RPMI8226 (cell line): ENCODE results near the gene SLC8A3.
A peak's percentile ranks its signal among the peaks of the same experiment; 100 is the strongest.

Source experiments
- DNase-seq: peaks from one replicate; pipeline ENCODE4 v3.0.0-alpha.2; 2015

The SLC8A3 gene

DNA sequence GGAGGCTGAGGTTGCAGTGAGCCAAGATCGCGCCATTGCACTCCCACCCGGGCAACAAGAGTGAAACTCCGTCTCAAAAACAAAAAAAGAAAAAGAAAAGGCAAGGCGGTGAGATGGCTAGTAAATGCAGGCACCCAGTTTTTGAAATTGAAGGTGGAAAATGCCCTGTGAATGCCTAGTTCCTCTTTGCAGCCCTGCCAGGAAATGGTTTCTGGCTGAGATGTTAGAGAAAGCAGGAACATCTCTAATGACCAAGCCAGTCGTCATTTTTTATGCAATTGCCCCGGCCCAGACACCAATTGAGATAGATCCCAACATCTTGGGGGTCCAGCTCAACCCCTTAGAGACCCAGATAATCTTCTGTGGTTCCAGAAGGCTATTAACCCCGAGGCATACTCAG is 17.0 kb downstream of the SLC8A3 start:
- DNase-seq = peak; percentile 4

DNA sequence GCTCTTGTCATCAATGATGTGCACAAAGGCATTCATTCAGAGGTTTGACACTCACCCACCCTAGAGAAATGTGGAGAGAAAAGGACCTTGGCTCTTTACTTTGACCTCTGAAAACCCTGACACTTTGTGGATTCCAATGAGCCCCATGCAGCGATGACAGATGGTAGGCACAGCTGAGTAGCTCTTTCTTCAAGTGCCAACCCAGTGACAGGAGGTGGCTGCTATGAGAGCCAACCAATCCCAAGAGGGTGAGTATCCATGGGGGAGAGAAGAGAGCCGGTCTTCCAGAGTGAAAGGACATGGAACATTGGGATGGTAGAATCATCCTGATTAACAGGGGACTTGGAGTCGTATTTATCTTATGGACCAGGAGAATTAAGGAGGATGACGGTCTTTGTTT is 17.8 kb downstream of the SLC8A3 start:
- no peak for DNase-seq

DNA sequence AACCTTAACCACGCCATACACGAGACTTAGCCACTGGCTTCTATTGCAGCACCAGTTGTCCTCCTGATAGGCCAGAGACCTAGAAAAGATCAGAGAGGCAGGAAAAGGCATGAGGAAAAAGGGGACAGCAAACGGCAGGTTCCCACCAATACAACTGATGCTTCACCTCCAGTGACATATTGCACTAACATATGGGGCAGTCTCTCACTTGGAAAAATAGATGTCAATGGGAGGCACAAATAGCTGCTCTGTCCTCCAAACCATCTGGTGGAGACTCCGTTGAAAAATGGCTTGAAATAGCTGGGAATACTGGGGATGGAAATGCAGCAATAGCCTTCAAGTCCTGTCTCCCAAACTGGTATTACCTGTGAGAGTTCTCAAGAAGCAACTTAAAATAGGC is 20.3 kb downstream of the SLC8A3 start:
- DNase-seq = no peak

DNA sequence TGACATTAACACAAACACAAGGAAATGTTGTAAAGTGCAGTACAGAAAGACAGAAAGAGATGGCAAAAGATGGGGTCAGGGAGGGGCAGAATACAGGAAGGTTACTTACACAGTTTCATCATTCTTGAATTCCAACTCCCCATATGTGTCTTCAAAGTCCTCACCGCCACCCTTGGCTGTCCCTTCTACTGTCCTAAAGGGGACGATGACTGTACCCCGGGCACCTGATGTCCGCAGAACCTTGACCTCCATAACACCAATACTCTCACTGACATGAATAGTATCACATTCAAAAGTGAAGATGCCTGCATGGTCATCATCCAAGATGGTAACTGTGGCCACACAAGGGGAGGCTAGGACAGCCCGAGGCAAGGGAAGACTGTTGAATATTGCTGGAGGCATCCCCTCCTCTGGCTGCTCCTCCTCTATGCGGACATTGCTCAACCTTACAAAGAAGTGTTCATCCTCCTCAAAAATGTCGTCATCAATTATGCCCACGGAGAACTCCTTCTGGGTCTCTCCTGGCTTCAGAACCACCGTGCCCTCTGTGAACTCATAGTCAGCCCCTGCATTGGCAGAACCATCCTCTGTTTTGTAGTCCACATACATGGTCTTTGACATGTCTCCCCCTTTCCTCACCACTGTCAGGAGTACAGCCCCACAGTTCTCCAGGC is 22.1 kb downstream of the SLC8A3 start:
- no peak for DNase-seq

DNA sequence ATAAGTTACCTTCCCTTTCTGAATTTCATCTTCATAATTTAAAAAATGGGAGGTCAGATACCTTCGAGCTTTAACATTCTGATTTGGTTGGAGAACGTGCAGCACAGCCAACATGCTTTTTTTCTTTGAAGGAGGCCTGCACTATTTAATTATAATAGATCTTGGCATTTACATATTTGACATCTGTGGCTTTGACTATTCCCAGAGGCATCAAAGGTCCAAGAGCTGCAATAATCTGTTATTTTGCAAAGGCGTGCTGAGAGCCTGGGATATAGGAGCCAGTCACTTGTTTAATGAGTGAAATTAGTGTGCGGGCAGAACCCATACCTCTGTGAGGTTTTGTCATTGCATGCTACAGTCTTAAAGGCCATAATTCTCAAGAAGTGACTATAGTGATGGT is 26.4 kb downstream of the SLC8A3 start:
- DNase-seq = no peak

DNA sequence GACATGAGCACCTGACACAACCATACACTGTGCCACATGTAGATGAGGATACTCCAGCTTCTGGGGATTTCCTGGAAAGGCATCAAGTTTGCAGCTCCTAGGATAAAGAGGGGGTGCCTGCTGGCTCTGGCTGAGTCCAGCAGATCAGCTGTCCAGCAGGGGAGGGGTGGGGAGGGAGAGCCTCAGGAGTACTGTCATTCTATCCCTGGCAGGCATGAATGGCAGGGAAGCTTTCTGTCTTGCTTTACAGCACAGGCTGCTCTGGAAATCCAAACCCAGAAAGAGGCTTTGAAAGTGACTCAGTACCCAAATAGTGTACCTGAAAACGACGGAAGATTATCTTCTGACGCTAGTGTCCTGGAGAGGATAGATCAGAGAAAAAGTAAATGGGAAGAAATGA is 32.2 kb downstream of the SLC8A3 start:
- no peak for DNase-seq

DNA sequence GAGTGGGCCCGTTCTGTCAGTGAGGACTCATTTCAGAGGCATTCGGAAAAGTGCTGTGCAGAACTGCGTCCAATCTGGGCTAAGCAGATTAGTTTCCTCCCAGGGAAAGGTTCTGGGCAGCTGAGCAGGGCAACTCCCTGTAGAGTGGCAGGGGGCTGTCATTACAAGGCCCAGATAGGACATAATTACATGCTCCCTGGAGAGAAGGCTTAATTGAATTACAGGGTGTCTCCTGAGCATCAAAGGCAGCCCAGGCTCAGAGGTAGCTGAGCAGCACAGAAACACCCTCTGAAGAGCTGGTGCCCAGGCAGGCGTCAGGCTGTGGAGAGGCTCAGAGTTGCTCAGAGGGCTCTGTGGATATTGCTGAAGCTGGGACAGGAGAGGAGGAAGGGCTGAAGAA is 36.0 kb downstream of the SLC8A3 start:
- no peak for DNase-seq

DNA sequence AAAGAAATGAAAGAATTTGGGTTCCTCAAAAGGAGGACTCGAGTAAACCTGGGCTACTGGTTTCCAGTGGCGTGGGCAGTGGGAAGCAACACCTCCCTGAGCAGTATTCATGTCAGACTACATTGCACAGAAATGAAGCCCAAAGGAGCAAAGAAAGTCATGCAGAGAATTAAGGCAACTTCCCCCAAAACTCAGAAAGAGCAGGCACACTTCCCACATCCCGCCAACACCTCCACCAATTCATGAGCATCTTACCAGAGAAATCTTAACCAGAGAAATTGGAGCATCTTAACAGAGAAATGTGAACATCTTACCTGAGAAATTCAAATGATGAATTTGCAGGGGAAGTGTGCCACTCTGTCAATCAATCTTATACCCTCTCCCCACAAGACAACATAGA is 36.7 kb downstream of the SLC8A3 start:
- no peak for DNase-seq

DNA sequence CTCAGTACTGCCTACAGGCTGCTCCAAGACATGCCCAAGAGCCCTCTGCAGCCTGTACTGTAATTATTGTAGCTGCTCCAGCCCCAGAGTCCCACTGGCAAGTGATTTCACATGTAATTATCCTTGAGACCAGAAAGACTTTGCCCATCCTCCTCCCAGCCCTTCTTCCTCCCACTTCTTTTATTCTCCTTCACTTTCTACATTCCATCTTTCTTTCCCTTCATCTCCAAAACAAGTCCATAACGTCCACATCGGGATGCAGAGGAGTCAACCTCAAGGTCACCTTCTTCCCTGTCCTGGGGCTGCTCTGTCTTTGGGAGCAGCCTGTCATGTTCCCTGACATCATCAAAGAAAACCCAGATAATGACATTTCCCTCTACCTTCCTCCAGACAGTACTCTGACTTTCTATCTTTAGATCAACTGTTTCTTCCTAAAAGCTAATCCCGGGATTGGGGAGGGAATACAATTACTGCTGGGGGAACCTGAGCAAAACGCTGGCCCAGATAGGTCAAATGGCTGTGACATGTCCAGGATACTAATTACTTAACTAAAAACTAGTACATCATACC is 39.1 kb downstream of the SLC8A3 start:
- no peak for DNase-seq

DNA sequence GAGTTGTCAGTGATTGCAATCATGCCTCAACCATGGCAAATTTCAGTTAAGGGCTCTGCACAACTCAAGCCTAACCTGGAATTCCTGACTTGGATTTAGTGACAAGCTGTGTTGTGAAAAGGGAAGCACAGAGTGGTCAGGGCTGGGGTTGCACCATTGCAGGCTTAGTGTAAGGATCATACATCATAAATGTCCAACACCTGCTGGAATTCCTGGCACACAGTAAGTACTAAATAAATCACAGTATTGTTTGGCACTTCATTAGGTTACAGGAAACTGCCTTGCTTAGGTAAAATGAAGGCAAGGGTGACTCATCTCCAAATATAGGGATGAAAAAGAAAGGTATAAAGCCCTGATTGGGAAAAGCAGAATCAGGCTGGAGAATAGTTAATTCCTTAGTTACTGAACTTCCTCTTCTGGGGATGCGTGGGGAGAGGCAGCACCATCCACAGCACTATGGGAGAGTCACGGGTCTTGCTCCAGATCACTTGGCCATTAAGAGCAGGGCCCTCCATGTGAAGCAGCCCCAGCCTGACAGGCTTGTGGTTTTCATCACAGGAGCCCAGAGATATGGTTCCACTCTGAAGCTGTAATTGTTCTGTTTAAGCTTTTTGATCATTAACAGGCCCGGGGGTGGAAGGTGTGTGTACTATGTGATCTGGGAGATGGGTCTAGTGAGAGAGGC is 39.7 kb downstream of the SLC8A3 start:
- DNase-seq = no peak

DNA sequence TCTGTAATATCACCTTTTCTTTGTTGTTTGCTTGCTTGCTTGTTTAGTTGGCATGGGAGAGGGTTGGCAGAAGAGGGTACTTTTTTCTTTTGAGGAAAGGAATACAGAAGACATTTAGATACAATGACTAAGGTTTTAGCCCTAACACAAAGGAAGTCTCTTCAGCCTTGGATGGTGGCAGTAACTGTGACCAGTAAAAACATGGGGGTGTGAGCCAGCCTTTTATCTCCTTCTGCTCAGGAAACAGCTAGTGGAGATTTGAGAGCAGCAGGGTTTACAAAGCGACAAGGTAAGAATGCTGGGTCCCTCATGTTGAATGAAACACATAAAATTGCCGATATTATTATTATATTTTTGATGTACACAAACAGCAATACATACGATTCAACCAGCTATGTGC is 40.4 kb downstream of the SLC8A3 start:
- DNase-seq = no peak

DNA sequence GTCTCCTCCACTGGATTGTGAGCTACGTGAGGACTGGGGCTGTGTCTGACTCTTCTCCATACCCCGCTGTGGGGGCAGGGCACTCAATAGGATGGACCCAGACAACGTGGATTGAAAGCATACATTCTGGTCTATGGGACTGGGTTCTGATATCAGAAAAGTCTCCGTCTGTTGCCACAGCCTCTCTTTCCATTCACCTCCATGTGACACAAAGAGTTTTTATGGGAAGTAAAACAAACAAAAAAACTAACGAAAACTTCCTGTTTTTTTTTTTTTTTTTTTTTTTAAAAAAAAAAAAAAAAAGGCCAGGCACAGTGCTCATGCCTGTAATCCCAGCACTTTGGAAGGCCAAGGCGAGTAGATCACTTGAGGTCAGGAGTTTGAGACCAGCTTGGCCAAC is 44.7 kb downstream of the SLC8A3 start:
- DNase-seq = no peak

DNA sequence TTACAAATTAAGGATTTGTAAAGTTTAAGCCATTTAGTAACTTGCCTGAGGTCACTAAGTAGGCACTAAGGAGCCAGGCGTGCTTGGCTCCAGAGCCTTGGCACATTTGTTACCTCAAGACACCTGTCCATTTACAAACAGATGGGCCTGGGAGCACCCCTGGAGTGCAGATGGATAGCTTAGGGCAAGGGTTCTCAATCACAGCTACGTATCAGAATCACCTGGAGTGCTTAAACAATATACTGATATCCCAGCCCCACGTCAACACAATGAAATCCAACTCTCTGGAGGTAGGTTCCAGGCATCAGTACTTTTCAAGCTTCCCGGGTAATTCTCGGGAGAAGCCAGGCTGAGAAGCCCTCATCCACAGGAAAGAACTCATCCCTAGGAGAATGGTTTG is 45.4 kb downstream of the SLC8A3 start:
- DNase-seq = no peak

DNA sequence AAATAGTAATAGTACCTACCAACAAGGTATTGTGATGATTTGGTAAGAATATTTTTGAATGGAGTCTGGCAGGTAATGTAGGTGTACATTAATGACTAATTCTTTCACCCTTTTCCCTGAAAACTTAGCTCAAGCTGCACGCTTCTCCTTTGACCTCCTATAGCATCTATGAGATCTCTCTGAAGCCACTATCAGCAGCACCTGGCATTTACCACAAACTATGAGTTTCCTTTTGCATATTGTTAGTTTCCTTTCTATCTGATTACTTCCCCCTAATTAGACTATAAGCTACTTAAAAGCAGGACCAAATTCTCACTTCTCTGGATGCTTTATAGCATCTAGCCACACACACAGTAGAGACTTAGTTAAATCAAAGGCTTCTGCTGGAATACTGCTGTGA is 48.1 kb downstream of the SLC8A3 start:
- DNase-seq = no peak

DNA sequence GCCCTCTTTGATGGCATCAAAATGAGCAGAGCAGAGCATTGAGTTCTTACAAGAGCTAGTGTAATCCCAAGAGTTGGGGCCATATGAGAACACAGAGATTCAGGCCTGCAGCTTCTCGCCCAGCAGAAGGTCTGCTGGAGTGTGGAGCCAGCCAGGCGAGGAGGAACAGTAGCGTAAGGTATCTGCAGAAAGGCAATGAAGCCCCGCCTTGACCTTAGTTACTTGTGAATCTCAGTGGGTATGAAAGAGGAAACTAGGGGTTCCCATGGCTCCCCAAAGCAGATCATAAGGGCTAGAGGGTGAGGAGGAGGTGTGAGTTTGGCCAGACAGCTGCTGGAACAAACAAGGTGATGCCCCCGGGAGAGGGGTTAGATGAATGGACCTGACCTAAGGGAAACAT is 49.4 kb downstream of the SLC8A3 start:
- DNase-seq = no peak

DNA sequence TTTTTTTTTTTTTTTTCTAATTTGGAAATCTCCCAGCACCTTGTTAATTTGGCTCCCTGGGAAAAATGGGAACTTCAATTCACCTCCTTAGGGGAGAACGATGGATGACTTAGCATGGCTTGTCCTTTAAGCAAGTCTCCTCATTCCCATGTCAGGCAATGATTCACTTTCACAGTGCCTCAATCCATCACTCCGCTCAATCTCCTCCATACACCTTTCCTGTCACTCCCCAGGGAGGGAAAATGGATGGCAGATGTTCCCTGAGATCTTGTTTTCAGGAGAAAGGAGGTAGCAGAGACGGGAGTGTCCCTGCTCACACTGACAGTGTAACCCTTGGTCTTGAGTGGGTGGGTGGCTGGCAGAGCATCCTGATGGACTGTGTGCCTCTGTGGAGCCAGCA is 51.0 kb downstream of the SLC8A3 start:
- no peak for DNase-seq

DNA sequence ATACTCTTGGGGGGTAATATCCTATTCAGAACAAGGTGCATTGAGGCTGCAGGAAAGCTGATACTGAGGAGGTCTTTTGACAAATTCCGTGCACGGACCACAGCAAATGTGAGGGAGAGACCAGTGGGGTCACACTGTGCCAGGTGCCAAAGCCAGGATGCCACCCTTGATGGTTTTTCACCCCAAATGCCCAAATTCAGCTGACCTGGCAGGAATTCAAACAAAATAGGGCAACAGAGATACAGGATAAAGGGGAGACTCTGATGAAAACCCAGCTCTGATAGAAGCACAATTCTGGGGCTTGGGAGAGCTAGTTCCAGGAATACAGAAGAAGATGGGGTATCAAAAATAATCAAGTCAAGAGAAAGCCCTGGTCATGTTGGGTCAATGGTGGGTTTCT is 55.3 kb downstream of the SLC8A3 start:
- no peak for DNase-seq

DNA sequence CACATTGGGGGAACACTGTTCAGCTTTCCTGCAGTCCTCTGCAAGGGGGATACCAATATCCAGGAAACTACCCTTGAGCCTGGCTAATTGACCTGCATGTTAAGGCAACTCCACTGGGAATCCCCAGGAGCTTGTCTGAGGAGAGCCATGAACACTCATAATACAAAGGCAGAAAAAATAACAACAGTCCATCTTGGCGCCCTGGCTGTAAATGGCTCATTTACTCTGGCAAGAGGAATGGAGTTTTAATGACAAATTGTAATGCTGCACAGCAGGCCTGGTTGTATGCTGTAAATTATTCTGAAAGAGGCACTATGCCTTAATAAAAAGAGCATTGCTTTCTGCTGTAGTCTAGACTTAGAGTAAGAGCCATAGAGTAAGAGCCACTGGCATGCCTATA is 58.3 kb downstream of the SLC8A3 start:
- DNase-seq = no peak

DNA sequence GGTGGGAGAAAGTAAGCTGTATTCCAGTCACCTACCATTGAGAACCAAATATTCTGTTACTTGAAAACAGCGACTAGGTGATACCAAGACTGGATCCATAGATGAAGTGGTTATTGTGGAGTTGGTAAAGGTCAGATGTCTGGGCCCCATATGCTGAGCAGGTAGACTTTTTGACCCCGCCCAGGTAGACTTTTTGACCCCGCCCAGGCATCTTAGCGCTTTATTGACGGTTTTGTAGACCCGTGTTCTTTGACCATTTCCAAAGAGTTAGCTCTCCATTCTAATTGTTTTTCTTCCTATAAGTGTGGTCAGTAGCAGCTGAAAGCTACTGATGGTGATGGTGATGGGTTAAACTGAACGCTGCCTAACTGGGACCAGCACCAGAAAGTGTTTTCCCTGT is 61.6 kb downstream of the SLC8A3 start:
- no peak for DNase-seq

DNA sequence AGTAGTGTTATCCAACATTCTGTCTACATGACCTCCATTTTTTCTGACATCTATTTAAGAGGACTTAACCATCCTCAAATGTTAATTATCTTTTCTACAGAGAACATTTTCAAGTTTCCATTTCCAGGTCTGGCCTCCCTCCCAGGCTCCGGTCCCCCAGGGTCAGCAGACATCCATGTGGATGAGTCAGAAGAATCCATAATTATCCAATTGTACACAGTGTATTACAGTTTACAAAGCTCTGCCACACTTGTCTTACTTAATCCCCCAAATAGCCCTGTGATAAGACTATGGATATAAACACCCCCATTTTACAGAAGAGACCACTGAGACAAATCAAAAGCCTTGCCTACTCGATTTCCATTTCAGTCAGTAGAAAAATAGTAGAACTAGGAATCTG is 65.0 kb downstream of the SLC8A3 start:
- no peak for DNase-seq

DNA sequence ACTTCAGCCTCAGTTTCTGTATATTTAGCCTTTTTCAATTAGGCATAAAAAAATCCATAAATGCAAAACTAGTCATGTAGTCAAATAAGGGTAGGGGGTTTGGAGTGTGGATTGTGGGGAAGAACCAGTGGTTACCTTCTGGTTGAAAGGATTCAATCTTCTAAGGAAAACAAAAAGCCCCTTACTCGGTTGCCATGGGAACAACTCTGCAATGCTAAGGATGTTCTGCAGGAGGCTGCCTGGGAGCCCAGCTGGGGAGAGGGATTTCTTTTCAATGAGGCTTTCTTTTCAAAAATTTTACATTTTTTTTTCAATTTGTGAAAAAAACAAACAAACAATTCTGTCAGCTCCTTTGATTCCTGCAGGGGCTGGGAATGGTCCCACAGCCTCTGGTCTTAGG is 67.2 kb downstream of the SLC8A3 start:
- DNase-seq = no peak

DNA sequence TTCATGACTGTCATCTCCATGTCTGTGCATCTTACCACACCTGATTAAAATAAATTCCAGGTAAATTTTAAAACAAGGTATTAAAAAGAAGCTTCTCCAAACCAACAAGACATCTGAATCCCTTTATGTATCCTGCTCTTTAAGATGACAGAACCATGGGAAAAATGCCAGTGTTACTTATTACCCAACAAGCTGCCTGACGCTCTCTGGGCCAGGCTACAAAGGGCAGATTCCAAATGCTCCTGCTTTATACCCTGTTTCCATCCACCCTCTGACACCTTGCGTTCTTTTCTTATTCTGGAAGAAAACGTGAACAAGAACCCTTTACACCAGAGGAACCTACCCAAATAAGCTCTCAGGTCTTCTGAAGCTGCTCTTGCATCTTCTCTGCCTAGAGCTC is 70.7 kb downstream of the SLC8A3 start:
- DNase-seq = no peak

DNA sequence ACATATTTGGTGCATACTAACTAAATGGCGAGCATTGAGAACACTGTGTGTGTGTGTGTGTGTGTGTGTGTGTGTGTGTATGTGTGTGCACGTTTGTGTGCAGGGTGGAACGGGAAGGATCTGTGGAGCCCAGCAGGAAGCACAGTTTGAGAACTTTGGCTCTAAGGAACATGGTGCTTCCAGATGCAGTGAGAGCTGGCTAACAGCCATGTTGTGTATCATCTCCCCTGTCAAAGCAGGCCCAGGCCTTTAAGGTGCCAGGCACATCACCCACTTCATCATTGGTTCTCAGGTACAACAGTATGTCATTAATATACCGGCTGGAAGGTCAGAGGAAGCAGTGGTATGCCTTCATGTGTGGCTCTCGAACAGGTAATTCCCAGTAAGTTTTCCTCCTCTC is 72.5 kb downstream of the SLC8A3 start:
- no peak for DNase-seq

DNA sequence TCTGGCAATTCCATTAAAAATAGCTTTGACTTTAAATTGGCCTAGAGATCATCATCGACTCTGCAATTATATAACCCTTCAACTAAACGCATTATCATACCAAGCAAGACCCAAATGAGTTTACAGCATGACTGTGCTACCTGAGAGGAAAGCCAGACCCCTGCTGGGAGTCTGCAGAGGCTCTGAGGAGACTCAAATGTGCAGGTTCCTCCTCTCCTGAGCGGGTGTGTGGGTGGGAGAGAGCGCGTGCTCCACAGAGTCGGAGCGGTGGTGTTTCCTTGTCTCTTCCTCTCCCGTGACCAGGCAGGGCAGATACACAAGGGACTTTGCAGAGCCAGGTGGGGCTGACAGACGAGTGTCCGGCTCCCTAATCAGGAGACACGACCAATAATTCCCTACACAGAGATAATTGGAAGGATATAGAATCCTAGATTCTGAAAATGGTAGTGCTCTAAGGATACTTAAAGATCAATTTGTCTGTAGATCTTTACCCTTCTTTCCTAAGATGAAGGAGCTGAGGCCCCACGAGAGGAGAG is 74.1 kb downstream of the SLC8A3 start:
- DNase-seq = no peak

DNA sequence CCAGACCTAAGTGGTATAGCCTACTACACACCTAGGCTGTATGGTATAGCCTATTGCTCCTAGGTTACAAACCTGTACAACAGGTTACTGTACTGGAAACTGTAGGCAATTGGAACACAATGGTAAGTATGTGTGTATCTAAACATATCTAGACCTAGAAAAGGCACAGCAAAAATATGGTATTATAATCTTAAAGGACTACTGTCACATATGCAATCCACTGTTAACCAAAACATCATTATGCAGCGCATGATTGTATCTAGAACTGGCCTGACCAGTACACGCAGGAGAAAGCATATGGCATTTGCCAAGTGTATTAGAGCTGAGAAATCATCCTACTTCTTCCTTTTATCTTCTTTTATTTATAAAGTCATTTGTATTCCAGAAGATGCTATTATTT is 75.5 kb downstream of the SLC8A3 start:
- DNase-seq = no peak
